H1 (cell line): ENCODE measurements around the gene SAE1. TPM values are rescaled to one million over a fixed set of nuclear protein-coding genes. Genes with fewer than 3 reads are reported as not detected.
A peak's percentile ranks its signal among the peaks of the same experiment; 100 is the strongest.

Experiments
- CTCF ChIA-PET: fragments of 300-600 bp; sonication (Branson Sonifier 250); formaldehyde crosslinking; loops from one replicate; lab custom pipeline; 2021; ENCODE audit not compliant: partially characterized antibody; lab: Charles Lee
- POLR2A ChIA-PET: fragments of 300-600 bp; sonication (Branson Sonifier 250); formaldehyde crosslinking; loops from one replicate; lab custom pipeline; 2021; ENCODE audit warnings: inconsistent platforms; ENCODE audit not compliant: partially characterized antibody; lab: Charles Lee
- DNase-seq, 2 experiments: peaks; one replicate each; pipeline versions ENCODE4 v3.0.0 to v3.0.0-alpha.2; 2010 to 2022; ENCODE audit warnings: low spot score in 2 of 2, low read depth in 1 of 2, mixed read lengths in 1 of 2
- FAIRE-seq: peaks from 2 replicates; lab custom pipeline; 2011; peaks lifted over from hg19 to GRCh38; lab: Jason Lieb, UNC
- H2AFZ ChIP-seq: 2 replicates; pipeline ENCODE4 v1.8.1; 2012; ENCODE audit warnings: low read length, inconsistent platforms
- H2AK5ac ChIP-seq: 2 replicates; pipeline ENCODE4 v1.6.1; 2013; ENCODE audit warnings: low read depth, low read length
- H2BK120ac ChIP-seq: replicated peaks from 2 replicates; pipeline ENCODE3; 2013; ENCODE audit warnings: low read depth, low read length, inconsistent platforms
- H2BK12ac ChIP-seq: 2 replicates; pipeline ENCODE4 v1.6.1; 2013; ENCODE audit warnings: low read depth, low read length
- H2BK15ac ChIP-seq: 2 replicates; pipeline ENCODE4 v1.6.1; 2013; ENCODE audit warnings: low read length
- H2BK20ac ChIP-seq: 2 replicates; pipeline ENCODE4 v1.6.1; 2013; ENCODE audit warnings: low read length
- H2BK5ac ChIP-seq: 2 replicates; pipeline ENCODE4 v1.6.1; 2013; ENCODE audit warnings: low read depth, low read length
- H3K14ac ChIP-seq: 2 replicates; pipeline ENCODE4 v1.6.1; 2013; ENCODE audit warnings: inconsistent platforms; ENCODE audit not compliant: insufficient read length
- H3K18ac ChIP-seq: 2 replicates; pipeline ENCODE4 v1.6.1; 2013; ENCODE audit warnings: low read length; ENCODE audit errors: extremely low read depth
- H3K23ac ChIP-seq: 2 replicates; pipeline ENCODE4 v1.6.1; 2013; ENCODE audit warnings: inconsistent platforms; ENCODE audit not compliant: insufficient read length
- H3K23me2 ChIP-seq: 2 replicates; pipeline ENCODE4 v1.6.1; 2013; ENCODE audit warnings: low read depth, low read length
- H3K27ac ChIP-seq: 2 replicates; pipeline ENCODE4 v1.6.1; 2011; ENCODE audit warnings: low read depth, low read length, inconsistent platforms
- H3K27me3 ChIP-seq, 4 experiments: replicated peaks in 1 of 4; 1 replicate in 1 of 4; 2 replicates in 3 of 4; pipeline versions ENCODE4 v1.6.1 to v1.8.1; 2011 to 2013; ENCODE audit warnings: low read length in 3 of 4, mild to moderate bottlenecking in 3 of 4, inconsistent platforms in 2 of 4, mixed read lengths in 2 of 4, moderate library complexity in 1 of 4; ENCODE audit not compliant: control insufficient read depth in 3 of 4, insufficient read depth in 3 of 4; ENCODE audit errors: extremely low read depth in 1 of 4
- H3K36me3 ChIP-seq, 4 experiments: 2 replicates each; pipeline versions ENCODE4 v1.6.1 to v1.8.1; 2011 to 2013; ENCODE audit warnings: mild to moderate bottlenecking in 4 of 4, low read length in 3 of 4, moderate library complexity in 2 of 4, control low read depth in 1 of 4, inconsistent platforms in 1 of 4; ENCODE audit not compliant: insufficient read depth in 4 of 4, control insufficient read depth in 2 of 4
- H3K4ac ChIP-seq: replicated peaks from 2 replicates; pipeline ENCODE3; 2013; ENCODE audit warnings: low read length, low read depth, mixed read lengths, inconsistent platforms; ENCODE audit not compliant: insufficient read length
- H3K4me1 ChIP-seq, 4 experiments: replicated peaks in 1 of 4; 1 replicate in 1 of 4; 2 replicates in 3 of 4; pipeline versions ENCODE4 v1.6.1 to v1.8.1; 2011 to 2013; ENCODE audit warnings: low read length in 3 of 4, inconsistent platforms in 2 of 4, mixed read lengths in 1 of 4; ENCODE audit not compliant: insufficient read depth in 4 of 4, control insufficient read depth in 3 of 4
- H3K4me2 ChIP-seq, 2 experiments: 2 replicates each; pipeline versions ENCODE4 v1.6.1 to v1.8.1; 2011 to 2013; ENCODE audit warnings: low read depth in 2 of 2, low read length in 2 of 2, control low read depth in 1 of 2, inconsistent platforms in 1 of 2, mild to moderate bottlenecking in 1 of 2; ENCODE audit not compliant: insufficient read depth in 1 of 2
- H3K4me3 ChIP-seq, 4 experiments: fragments of 200-600, 300-600 bp in 1 of 4; sonication (generic), shearing (Covaris generic), sonication (Bioruptor Twin) in 1 of 4; 2 replicates each; pipeline versions ENCODE4 v1.5.1 to v1.8.1; 2011 to 2016; ENCODE audit warnings: low read length in 4 of 4, low read depth in 3 of 4, control low read depth in 2 of 4, inconsistent platforms in 2 of 4, mild to moderate bottlenecking in 2 of 4, mixed read lengths in 1 of 4, moderate library complexity in 1 of 4; ENCODE audit not compliant: insufficient read depth in 2 of 4; ENCODE audit errors: extremely low read depth in 1 of 4
- H3K56ac ChIP-seq: replicated peaks from 2 replicates; pipeline ENCODE3; 2013; ENCODE audit warnings: low read depth, mild to moderate bottlenecking, mixed read lengths, low read length, inconsistent platforms; ENCODE audit not compliant: insufficient read length
- H3K79me1 ChIP-seq: 2 replicates; pipeline ENCODE4 v1.6.1; 2013; ENCODE audit warnings: low read depth, low read length, control low read depth
- H3K79me2 ChIP-seq, 2 experiments: 2 replicates each; pipeline versions ENCODE4 v1.6.1 to v1.8.1; 2012 to 2013; ENCODE audit warnings: low read length in 2 of 2, mild to moderate bottlenecking in 2 of 2, inconsistent platforms in 1 of 2; ENCODE audit not compliant: insufficient read depth in 2 of 2, control insufficient read depth in 1 of 2
- H3K9ac ChIP-seq, 4 experiments: replicated peaks in 1 of 4; 1 replicate in 1 of 4; 2 replicates in 3 of 4; pipeline versions ENCODE4 v1.6.1 to v1.8.1; 2011 to 2013; ENCODE audit warnings: low read depth in 3 of 4, low read length in 3 of 4, control low read depth in 2 of 4, mild to moderate bottlenecking in 2 of 4, moderate library complexity in 2 of 4, inconsistent platforms in 1 of 4; ENCODE audit errors: extremely low read depth in 1 of 4
- H3K9me3 ChIP-seq, 2 experiments: 2 replicates each; pipeline versions ENCODE4 v1.6.1 to v1.8.1; 2012 to 2013; ENCODE audit warnings: mild to moderate bottlenecking in 2 of 2, moderate library complexity in 2 of 2, control low read depth in 1 of 2, inconsistent platforms in 1 of 2, low read depth in 1 of 2, low read length in 1 of 2, mixed read lengths in 1 of 2; ENCODE audit not compliant: insufficient read depth in 2 of 2
- H4K20me1 ChIP-seq, 2 experiments: replicated peaks in 1 of 2; 2 replicates each; pipeline versions ENCODE3 to v1.8.1; 2011 to 2013; ENCODE audit warnings: inconsistent platforms in 2 of 2, low read length in 2 of 2, mild to moderate bottlenecking in 1 of 2; ENCODE audit not compliant: insufficient read depth in 2 of 2, control insufficient read depth in 1 of 2
- H4K5ac ChIP-seq: 2 replicates; pipeline ENCODE4 v1.6.1; 2013; ENCODE audit warnings: low read length, low read depth, mixed read lengths, inconsistent platforms; ENCODE audit not compliant: insufficient read length
- H4K8ac ChIP-seq: 2 replicates; pipeline ENCODE4 v1.8.0; 2013; ENCODE audit warnings: mild to moderate bottlenecking, moderate library complexity, low read length, inconsistent platforms; ENCODE audit not compliant: insufficient read depth; ENCODE audit errors: extremely low read depth
- H4K91ac ChIP-seq: replicated peaks from 2 replicates; pipeline ENCODE3; 2013; ENCODE audit warnings: low read length, mixed read lengths, inconsistent platforms; ENCODE audit not compliant: insufficient read length
- SP2 ChIP-seq: IDR thresholded peaks from 2 replicates; pipeline ENCODE4 v1.6.1; 2012; ENCODE audit warnings: mild to moderate bottlenecking, low read length, inconsistent platforms
- WGBS, 2 experiments: shearing (Covaris generic) in 1 of 2; methylation state at CpG; one replicate each; pipeline versions ENCODE4 v1.1.6 to v1.1.7; 2013 to 2015; ENCODE audit warnings: low lambda C conversion rate in 2 of 2, mixed read lengths in 2 of 2, inconsistent platforms in 1 of 2, low coverage in 1 of 2, missing lambda C conversion rate in 1 of 2; ENCODE audit not compliant: insufficient replicate concordance in 2 of 2, insufficient coverage in 1 of 2, insufficient read length in 1 of 2; ENCODE audit errors: extremely low coverage in 1 of 2, missing lambda C conversion rate in 1 of 2; 5-methylcytosine and 5-hydroxymethylcytosine counted together
- polyA plus RNA-seq, 7 experiments: library from polyadenylated mRNA; depleted of rRNA in 3 of 7; stranded (reverse) in 5 of 7; unstranded in 2 of 7; fragments of >200 nt in 5 of 7; fragments of 200-250 nt in 2 of 7; gene quantifications; 1 replicate in 5 of 7; 2 replicates in 1 of 7; 4 replicates in 1 of 7; pipeline versions ENCODE4 v1.2.1 to v1.2.3, GENCODE V29; 2011 to 2013; ENCODE audit warnings: missing spikeins in 2 of 7, mixed read lengths in 2 of 7
- total RNA-seq: library from RNA; stranded (reverse); fragmentation: NEBNext Ultra II Directional; extraction: Animal tissue kit (Norgen Biotek cat#: 25700); gene quantifications from 2 replicates; pipeline ENCODE4 v1.2.1, GENCODE V29; 2021

The SAE1 gene
- total and polyA plus RNA-seq, 2 of the 8 experiments (the other 6 are each of a cell fraction or from before 2014, with no cell fraction given) = 213 to 268 TPM

- Histone ChIP-seq H4K5ac (no peak overlapping the region), H3K4ac (no peak overlapping the region), H3K27ac (peak overlapping the region; percentile 1; the same call in 1 of the 2 replicates), H2AFZ (no peak overlapping the region), H2AK5ac (no peak overlapping the region), H4K8ac (no peak overlapping the region), H2BK20ac (no peak overlapping the region), H3K79me1 (peaks cover 18% of the 10 kb centered on the region), H3K4me3 (peak overlapping the region in 1 of 4 experiments; percentile 89; a peak in 1 of 8 replicates), H2BK15ac (0 out of 2 replicates have a peak overlapping the region, but pooled peaks have one; percentile 19), H3K23ac (no peak overlapping the region), H2BK12ac (no peak overlapping the region), H4K20me1 (peaks cover 0 to 2% of the 10 kb centered on the region in 2 experiments), H2BK5ac (no peak overlapping the region; the same call in 1 of the 2 replicates), H3K9ac (peak overlapping the region in 2 of 4 experiments; percentile 2 to 60; a peak in 2 of 7 replicates), H3K18ac (no peak overlapping the region; the same call in 1 of the 2 replicates), H3K23me2 (peaks cover 12% of the 10 kb centered on the region), H3K4me2 (peak overlapping the region; percentile 18 to 73; a peak in 3 of 4 replicates), H4K91ac (no peak overlapping the region), H3K9me3 (no peaks in the 10 kb centered on the region), H3K79me2 (peaks cover 10 to 79% of the 10 kb centered on the region in 2 experiments), H2BK120ac (no peak overlapping the region), H3K36me3 (peaks cover 0 to 36% (median 2%) of the 10 kb centered on the region in 4 experiments; a peak in 4 of 8 replicates), H3K14ac (no peak overlapping the region), H3K27me3 (no peaks in the 10 kb centered on the region), H3K56ac (no peak overlapping the region), H3K4me1 (peaks cover 3 to 20% (median 14%) of the 10 kb centered on the region in 4 experiments; a peak in 6 of 7 replicates)
- 86% methylated on average over 9 of the region's 9 CpGs; no CpG with 5 or more reads in 1 of the 2 experiments for WGBS, 2 experiments
- POLR2A ChIA-PET = interaction anchor here (0.6 to 12.2 kb wide), 6 partner anchors 8 to 51 kb away, joined by 3 to 209 read pairs (median 6); no protein-coding TSS in a partner anchor
- no peak for FAIRE-seq
- no peak for DNase-seq
- CTCF ChIA-PET = interaction anchor here (1.0 kb wide), 1 partner anchor 19 kb away, joined by 3 read pairs; no protein-coding TSS in a partner anchor
- no peak for TF ChIP-seq SP2
These were observed 22.5 kb upstream of the SAE1 start for GRCh38 chr19:47107953-47108746.
